GM19467 (cell line): ENCODE data around the gene KCNMA1.
"Not testable (repeated sequence)": the region's sequence is repeated elsewhere in the genome, so short reads cannot be mapped to it uniquely, and the experiment has no call there.

Source experiments
- ATAC-seq: cut with Tn5 transposase; IDR thresholded peaks from one replicate; pipeline ENCODE4 v1.9.1; 2021; ENCODE audit warnings: mild to moderate bottlenecking, moderate library complexity; ENCODE audit not compliant: unreplicated experiment

The KCNMA1 gene

DNA sequence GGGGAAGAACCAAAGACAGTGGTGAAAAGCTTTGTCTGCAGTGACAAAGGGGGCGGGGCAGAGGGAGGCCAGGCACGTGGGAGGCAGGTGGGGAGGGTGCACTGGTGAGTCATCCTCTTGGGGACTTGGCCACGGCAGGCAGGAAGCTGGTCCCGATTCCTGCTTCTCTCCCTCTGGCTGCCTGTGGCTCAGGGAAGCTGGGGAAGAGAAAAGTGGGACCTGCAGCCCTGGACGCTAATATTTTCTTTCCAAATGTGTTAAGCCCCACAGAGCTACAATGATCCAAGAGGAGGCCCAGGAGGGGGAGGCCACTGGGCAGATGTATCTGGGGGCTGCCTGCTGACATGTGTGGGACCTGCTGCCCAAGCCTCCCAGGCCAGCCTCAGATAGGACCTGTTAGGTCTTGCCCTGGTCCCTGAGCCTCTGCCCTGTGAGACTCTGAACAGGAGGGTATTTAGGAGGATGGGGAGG lies 231.8 kb downstream of the KCNMA1 start:
- no peak for ATAC-seq

DNA sequence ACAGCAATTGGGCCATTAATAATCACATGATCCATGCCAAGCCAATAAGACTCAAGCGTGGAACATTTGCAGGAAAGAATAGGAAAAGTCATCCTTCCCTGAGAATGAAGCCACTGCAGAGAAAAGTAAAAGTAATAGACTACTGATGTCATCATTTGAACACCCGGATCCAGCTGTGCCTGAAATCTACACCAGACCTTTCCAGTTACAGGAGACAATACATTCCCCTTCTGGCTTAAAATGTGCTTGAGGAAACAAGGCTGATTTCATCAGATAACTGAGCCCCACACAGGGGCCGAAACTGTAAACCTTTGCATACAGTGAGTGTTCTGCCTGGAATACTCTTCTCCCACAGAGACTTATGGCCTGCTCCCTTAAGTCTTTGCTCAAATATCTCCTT lies 232.8 kb downstream of the KCNMA1 start:
- ATAC-seq: no peak

DNA sequence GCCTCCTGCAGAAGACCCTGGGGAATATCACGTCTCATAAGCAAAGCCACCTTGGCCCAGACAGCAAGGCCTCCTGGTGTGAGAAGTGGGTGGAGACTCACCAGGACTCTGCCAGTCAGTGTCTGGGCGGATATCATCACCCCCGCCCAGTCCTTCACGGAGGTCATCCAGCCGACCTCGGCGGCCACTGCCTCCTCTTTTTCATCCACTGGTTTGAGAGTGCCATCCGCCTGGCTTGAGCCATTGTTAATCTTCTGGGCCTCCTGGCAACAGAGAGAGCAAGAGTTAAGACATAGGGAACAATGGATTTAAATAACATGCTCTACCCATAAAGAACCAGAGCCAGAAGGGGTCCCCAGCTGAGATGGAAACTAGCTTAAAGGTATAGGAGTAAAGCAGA lies 233.8 kb downstream of the KCNMA1 start:
- ATAC-seq: no peak

DNA sequence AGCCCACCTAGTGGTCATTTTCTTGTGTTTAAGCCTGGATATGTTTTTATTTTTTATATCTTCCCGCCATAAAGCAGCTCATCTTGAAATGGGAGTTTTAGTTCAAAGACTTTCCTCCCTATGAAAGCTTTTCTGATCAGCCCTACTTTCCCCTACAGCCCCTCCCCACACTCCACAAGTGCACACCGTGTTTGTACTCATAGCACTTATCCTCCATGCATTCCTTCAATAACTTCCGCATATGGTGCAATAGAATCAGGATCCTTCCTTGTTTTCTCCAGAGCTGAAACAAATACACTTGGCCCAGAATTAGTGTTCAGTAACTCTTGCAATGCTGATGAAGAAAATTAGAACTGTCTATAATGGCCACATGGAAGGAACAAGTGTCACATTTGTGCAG lies 235.9 kb downstream of the KCNMA1 start:
- no peak for ATAC-seq

DNA sequence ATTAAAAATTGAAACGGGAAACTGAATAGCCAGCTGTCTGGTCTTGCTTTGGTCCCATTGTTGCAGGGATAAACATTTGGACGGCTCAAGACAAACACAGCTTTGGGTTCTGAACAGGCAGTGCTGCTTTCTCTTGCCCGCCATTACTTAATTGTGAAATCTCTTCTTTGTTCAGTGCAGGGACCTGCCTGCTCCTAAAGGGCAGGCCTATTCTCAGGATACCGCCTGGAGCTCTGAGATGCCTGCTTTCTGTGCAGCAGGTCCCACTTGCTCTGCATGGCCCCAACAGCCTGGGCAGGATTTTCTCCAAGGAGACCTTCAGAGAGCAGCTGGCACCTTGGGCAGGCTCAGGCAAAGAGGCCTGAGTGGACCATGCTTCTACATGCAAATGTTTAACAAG lies 237.6 kb downstream of the KCNMA1 start:
- ATAC-seq: no peak

DNA sequence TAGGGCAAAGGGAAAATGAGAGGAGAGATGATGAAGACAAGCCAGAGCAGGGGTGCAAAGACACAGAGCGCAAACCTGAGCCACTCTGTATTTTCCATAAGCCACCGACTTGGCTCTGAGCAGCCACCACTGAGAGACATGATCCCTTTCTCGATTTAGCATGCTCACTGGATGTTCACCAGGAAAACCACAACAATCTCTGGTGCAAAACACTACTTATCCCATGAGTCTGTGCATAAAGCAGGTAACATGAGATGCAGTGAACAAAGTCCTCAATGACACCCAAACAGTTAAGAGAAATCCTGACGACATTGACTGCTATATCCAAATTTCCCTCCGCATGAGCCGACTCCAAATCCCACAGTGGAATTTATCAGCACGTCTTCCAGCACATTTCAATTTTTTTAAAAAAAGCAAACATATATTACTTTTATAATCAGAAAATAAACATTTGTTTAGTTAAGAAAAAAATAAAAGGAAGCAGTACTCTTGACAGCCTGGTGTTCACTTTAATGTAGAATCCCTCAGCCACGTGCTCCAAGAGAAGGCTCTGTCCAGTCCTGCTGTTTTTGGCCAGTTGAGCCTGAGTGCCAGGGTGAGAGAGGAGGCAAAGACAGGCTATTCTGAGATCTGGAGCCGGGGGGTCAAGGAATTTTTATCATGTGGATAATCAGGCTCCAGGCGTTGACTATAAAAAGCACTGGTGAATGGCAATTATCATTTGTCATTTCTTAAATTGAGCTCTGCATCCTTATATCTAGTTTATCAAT lies 238.4 kb downstream of the KCNMA1 start:
- no peak for ATAC-seq

DNA sequence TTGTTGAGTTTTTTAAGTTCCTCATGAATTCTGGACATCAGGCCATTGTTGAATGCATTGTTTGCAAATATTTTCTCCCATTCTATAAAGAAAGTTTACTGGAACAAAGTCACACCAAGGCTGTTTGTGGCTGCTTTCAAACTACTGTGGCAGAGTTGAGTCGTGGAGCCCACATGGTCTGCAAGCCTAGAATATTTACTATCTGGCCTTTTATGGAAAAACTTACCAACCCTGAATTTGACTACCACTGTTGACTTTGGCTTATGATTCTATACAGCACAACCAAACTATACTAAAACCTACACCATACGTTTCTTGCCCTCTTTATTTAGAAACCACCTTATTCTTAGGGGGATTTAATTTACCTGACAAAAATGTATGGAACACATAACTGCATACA lies 239.1 kb downstream of the KCNMA1 start:
- no peak for ATAC-seq

DNA sequence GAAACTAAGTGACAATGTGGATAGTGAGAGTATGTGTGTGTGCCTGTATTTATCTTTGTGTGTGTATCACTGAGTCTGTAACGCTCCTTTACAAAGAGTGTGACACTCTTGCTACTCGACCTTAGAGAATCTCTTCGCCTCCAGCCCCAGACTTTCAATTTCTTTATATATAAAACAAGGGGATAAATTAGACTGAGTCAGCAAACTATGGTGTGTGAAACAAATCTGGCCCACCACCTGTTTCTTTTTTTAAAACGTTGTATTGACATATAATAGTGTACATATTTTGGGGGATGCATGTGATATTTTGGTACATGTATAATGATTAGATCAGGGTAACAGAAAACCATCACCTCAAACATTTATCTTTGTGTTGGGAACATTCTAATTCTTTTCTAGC lies 240.5 kb downstream of the KCNMA1 start:
- ATAC-seq: no peak

DNA sequence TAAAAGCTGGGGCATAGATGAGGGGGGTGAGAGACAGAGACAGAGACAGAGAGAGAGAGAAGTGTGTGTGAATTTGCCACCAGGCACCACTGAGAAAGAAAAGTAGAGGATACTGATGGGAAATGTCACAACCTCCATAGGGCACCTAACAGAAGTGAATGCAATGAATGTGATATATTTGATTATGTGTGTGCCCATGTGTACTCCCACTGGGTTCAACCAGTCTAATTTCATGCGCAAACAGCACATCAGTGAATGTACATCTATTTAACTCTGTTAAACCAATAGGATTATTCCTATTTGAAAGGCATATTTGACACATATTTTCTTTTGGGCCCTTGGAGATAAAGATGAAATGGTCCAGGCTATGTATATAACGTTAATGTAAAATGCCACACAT lies 241.3 kb downstream of the KCNMA1 start:
- no peak for ATAC-seq

DNA sequence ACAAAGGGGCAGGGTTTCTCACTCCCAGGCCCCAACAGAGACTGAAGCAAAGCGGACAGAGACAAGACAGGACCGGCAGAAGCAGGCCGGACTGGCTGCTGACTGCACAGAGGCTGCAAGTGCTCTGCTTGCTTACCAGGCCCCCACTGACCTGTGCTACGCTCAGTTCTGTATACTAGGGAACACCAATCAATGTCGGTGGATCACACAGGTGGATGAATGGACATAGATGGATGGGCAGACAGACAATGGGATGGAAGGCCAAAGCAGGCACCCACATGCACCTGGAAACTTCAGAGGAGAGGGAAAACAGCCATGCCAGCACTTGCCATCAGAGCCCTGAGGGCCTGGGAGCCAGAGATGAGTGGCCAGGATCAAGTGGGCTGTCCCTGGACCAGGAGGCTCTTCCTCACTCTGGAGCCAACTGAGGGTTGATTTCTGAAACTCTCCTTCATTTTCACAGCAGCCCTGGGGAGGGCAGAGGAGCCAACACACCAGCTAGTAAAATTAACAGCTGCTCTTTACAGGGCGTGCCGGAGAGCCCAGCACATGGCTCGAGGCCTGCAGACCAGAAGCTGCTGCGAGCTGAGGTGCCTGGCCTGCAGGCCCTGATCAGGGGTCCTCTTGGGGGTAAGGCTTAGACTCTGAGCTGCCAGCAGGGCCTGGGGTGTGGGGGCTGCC lies 243.6 kb downstream of the KCNMA1 start:
- ATAC-seq: no peak

DNA sequence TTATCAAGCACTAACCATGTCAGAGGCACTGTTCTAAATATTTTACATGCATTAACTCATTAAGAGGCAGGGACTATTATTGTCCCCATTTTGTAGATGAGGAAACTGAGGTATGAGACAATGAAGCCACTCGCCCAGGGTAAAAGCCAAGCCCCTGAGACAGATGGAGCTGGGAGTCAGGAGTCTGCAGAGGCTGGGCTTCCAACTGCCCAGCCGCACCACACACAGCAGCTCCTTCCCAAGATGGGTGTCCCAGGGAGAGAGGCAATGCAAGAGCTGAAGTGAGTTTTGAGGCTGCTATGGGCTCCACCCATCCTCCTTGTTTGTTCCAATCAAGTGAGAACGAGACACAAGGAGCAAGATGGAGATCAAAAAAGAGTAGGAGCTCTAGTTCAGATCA lies 244.2 kb downstream of the KCNMA1 start:
- ATAC-seq: no peak

DNA sequence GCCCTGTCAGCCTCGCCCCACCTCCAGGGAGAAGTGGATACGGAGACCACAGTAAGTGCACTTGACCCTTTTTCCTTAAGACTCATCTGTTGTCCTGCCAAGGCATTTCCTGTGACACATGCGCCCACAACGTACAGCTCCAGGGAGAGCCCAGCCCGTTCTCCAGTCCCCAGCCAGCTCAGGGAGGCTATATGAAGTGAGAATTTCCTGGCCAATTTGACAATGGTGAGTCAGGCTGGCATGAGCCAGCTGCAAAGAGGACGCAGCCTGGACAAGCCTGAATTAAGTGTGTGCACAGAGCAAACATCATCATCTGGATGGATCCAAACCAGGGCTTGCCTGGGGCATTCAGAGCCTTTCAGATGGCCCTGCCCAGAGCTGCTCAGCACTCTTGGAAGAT lies 244.8 kb downstream of the KCNMA1 start:
- ATAC-seq: no peak

DNA sequence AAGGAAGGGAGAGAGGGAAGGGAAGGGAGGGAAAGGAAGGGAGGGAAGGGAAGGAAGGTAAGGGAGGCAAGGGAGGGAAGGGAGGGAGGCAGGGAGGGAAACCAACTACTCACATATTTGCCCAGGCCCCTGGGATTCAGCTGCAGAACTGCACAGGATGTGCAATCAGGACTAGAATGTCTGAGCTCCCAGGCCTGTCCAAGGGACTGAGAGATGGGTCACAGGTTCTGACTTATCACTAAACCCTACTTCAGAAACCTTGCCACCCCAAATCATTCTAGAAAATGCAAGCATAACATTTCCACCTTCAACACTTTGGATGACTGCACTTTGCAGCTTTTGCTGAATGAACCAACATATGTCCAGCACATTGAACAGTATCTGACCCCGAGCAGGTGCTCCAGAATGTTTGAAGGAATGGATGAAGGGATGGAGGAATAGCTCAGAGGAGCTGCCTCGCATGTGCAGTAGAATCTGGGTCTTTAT lies 245.3 kb downstream of the KCNMA1 start:
- no peak for ATAC-seq

DNA sequence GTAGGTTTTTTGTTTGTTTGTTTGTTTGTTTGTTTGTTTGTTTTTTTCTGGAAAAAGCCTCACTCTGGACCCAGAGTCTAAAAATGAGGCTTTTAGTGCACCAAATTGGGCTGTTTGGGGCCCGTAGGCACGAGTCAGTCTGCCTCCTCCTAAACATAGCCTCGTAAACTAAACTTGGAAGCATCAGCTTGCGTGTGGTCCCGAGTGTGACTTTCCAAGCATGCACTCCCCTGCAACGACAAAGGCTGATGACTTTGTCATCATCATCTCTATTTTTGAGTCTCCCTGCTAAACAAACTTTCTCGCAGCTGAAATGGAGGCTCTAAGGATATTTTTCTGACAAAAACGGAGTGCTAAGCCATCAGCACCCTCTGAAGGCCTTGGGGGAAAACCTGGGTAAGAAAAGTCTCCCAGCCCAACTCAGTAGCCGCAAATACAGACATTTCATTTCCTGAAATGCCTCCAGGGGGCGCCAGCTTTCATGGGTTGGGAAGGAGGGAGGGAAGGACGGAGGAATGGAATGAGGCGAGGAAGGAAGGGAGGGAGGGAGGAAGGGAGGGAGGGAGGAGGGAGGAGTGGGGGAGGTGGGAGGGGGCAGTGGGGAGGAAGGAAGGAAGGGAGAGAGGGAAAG lies 245.9 kb downstream of the KCNMA1 start:
- ATAC-seq: no peak

DNA sequence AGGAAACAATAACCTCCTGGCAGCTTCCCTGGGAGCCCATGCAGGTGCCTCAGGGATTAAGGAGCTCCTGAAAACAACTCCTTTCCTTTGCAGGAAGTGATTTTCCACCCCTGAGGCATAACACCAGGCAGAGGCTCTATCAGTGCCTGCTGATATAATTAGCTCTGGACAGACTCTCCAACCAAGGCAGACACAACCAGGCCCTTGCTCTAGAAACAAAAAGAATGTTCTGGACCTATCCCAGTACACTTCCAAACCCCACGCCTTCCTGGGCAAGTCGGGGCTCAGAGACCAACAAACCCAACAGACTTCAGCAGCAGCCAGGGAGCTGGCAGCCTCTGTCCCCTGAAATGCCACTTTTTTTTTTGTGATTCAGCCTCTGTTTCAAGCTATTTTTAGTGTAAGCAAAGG lies 247.1 kb downstream of the KCNMA1 start:
- ATAC-seq: no peak

DNA sequence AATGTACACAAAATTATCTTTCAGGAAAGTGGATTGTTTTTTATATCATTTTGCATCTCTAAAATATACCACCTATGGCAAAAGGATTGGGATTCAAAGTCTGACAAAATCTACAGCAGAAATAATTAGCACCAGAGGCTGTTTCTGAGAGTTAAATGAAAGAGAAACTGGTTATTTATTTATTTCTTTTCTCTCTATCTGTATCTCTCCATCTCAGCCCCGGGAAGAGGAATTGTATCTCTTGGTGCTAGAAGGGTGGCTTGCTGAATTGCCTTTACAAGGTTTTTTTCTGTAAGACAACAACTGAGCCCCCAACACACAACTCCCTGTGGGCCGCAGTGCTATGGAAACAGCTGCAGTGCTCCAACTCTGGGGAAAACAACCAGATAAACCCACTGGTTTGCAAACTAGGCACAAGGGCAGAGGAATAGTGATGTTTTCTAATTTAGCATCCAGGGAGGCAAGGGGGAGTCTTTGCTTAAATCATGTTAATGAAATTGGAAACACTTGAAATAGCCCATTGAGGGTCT lies 249.0 kb downstream of the KCNMA1 start:
- ATAC-seq: no peak

DNA sequence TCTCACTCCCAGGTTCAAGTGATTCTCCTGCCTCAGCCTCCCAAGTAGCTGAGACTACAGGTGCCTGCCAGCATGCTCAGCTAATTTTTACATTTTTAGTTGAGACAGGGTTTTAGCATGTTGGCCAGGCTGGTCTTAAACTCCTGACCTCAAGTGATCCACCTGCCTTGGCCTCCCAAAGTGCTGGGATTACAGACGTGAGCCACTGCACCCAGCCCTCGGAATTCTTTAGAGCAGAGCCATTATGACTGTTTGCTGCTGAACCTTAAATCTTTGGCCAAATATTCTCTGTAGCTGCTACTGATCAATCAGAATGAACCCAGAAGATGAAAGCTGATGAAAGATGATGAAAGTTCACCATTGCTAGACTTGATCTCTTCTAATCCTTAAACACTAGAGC lies 249.9 kb downstream of the KCNMA1 start:
- ATAC-seq: not testable (repeated sequence)

DNA sequence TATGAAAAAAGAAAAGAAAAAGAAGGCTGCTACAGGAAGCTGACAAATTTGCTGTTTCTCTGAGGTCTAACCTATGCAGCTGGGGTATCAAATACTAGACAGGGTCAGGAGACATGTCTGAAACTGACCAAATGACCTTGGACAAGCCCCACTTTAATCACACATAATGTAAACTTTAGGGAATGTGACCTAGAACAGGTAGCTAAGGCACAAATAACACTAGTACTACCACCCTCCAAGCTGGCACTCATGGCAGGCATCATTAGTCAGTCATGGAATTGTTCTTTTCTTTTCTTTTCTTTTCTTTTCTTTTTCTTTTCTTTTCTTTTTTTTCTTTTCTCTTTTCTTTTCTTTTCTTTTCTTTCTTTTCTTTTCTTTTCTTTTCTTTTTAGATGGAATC lies 250.4 kb downstream of the KCNMA1 start:
- no peak for ATAC-seq

DNA sequence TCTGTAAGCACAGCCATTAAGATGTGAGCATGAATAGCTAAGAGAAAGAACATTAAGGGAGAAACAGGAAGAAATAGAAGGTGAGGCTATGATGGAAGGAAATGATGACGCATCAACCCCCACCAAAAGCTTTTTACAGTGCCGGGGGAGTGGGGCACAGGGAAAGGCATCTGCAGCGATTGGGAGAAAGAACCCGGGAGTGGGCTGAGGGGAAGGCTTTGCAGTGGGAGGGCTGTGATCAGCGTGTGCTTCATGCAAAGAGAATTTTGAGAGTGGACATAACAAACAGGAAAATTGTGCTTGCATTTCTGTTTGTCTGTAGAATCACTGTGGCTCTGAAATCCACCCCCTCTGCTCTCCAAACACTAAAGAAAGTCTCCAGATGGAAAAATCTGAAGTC lies 250.8 kb downstream of the KCNMA1 start:
- no peak for ATAC-seq

DNA sequence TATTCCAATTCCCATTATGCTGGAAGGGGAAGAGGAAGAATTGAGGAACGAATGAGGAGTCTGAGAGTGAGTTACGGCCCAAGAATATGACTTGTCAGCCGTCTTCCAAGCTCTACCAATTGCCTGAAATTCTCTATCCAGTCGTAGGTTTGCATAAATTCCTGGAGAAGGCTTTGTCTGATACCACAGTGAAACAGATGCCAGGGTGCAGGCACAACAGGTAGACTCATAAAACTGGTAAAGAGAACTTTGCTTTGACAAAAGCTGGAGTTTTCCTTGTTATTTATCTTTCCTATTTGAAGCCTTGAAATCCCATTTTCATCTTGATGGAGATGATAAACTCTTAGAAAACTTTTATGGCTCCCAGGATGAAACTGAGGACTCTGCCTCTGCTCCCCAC lies 251.2 kb downstream of the KCNMA1 start:
- no peak for ATAC-seq

DNA sequence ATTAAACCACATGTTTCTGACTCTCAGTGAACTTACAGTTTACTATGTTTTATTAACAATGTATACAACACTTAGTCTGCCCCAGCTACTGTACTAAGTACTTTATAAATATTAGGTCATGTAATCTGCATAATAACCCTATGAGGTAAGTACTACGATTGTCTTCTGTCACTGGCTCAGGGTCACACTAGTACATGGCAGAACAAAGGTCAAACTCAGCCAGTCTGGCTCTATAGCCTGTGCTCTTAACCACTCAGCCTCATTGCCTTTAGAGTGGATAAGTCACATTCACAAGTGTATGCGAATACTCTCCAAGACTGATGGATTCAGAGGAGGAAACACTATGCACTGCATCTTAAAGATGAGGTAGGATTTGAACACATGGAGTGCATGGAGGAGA lies 252.3 kb downstream of the KCNMA1 start:
- ATAC-seq: no peak
